GM18858 (cell line): ENCODE data around the gene PIBF1.

ENCODE experiments used
- ATAC-seq: cut with Tn5 transposase; IDR thresholded peaks from one replicate; pipeline ENCODE4 v1.9.1; 2021; ENCODE audit not compliant: unreplicated experiment

Gene PIBF1

GRCh38 chr13:73058432-73058735 is 276.5 kb downstream of the PIBF1 start:
- ATAC-seq: peak; percentile 6

- peak; percentile 97 for ATAC-seq
Observed at GRCh38 chr13:73058736-73059459, 277.0 kb downstream of the PIBF1 start, which contains the start of gene KLF5. Gene KLF5 (plus strand): TSS chr13:73059005. CDS start chr13:73059328, 323 bp downstream.

- peak; percentile 24 for ATAC-seq
Observed at GRCh38 chr13:73059460-73060250, 277.7 kb downstream of the PIBF1 start.

DNA sequence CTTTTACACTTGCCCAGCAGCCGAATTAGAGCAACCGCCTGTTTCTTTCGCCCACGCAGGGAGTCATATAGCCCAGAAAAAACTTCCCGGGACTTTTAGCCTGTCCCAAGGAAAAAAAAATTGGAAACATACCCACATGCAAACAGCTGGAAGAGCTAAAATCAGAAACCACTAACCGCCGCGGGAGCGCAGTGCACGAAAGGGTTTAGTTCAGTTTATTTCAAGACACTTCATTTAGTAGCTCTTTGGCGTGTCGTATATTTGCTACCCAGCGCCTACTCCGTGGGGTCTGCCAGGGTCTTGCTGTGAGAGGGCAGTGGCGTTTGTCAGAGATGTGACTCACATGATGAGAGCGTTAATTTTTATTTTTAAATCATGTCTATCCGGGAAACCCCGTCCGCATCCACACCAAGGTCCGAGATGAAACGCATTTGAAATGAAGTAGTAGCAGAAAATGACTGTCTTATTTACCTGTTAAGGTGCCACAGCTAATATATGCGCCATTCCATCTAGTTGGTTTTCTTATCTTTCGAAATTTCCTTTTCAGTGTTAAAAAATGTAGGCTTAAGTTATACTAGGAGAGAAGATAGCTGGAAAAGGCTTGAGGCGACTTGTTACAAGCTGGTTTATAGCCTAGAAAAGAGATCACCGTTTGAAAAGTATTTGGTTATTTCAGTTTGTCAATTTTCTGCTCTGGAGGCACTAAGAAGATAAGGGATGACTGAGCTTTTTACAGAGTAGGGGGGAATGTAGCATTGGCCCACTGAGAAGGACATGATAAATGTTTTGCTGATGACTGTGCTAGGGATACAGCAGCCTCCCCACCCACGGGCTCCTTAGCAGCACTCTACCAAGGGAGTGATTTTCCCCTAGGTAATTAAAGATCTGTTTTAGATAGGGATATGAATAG is 278.6 kb downstream of the PIBF1 start:
- no peak for ATAC-seq

DNA sequence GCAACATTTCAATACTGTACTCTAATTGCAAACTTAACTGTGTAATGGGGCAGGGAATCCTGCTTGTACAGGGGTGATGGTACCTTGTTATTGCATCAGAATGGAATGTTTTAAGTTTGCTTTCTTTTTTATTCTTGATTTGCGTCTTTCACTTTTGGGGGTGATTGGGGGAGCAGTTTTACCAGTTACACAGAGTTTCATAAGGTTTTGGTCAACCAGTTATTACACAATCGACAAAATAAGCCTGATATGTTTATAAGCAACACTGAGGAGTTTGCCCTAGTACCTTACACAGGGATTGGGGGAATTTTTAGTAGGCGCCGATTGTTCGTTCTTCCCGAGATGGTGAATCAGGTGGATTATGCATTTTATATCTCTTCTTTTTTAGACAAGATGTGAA is 279.5 kb downstream of the PIBF1 start:
- no peak for ATAC-seq

DNA sequence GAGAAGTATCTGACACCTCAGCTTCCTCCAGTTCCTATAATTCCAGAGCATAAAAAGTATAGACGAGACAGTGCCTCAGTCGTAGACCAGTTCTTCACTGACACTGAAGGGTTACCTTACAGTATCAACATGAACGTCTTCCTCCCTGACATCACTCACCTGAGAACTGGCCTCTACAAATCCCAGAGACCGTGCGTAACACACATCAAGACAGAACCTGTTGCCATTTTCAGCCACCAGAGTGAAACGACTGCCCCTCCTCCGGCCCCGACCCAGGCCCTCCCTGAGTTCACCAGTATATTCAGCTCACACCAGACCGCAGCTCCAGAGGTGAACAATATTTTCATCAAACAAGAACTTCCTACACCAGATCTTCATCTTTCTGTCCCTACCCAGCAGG is 279.9 kb downstream of the PIBF1 start:
- ATAC-seq: no peak

GRCh38 chr13:73062468-73062867 is 280.5 kb downstream of the PIBF1 start:
- ATAC-seq: no peak

DNA sequence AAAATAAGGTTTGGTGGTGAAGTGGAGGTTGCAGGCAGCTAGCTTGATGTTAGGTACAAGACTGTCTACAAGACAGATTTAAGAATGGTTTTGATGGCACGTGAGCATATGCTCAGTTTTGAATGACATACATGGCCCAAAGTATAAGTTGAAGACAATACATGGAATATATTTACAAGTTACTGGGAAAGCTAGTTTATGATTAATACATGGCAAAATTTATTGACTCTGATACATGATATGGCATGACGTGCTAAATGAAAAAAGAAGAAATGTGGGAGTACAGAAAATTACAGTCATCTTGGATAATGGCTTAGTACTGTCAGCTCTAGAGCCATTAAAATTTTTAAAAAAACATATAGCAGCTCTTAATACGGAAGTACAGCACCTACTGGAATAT is 281.2 kb downstream of the PIBF1 start:
- no peak for ATAC-seq

DNA sequence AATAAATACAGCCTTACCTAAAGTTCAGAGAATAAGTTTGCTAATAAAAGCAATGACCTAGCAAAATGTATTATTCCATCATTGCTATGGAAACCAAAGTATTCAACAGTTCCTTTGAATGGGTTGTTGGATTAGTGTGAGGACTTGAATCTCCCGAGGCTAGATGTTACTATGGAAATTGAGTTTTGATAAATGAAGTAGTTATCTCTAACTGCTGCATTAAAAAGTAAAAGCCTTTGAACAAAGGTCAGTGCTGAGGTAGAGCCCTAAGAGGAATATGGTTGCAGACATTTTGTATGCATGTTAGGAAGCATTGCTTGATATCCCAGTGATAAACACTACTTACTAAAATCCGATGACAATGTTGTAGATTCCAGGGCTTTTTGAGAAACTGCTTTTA is 283.1 kb downstream of the PIBF1 start:
- ATAC-seq: no peak

- no peak for ATAC-seq
Observed at GRCh38 chr13:73065665-73066340, 283.9 kb downstream of the PIBF1 start.
